ENCODE measurements around the gene GLCCI1.

Gene GLCCI1

GRCh38 chr7:7979558-7979957 is 11.0 kb downstream of the GLCCI1 start:
- TF ChIP-seq, protein P1, sequence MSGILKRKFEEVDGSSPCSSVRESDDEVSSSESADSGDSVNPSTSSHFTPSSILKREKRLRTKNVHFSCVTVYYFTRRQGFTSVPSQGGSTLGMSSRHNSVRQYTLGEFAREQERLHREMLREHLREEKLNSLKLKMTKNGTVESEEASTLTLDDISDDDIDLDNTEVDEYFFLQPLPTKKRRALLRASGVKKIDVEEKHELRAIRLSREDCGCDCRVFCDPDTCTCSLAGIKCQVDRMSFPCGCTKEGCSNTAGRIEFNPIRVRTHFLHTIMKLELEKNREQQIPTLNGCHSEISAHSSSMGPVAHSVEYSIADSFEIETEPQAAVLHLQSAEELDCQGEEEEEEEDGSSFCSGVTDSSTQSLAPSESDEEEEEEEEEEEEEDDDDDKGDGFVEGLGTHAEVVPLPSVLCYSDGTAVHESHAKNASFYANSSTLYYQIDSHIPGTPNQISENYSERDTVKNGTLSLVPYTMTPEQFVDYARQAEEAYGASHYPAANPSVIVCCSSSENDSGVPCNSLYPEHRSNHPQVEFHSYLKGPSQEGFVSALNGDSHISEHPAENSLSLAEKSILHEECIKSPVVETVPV (CRISPR knock-in tag; IDR thresholded peaks at IDR 0.05) = no peak
- TF ChIP-seq ZFP3 (CRISPR knock-in tag; IDR thresholded peaks at IDR 0.05) = no peak
- no peak for TF ChIP-seq ZNF70 (CRISPR knock-in tag; IDR thresholded peaks at IDR 0.05)
- no peak for TF ChIP-seq TOX (CRISPR knock-in tag; IDR thresholded peaks at IDR 0.05; ENCODE audit: borderline replicate concordance)
- TF ChIP-seq, protein P2, sequence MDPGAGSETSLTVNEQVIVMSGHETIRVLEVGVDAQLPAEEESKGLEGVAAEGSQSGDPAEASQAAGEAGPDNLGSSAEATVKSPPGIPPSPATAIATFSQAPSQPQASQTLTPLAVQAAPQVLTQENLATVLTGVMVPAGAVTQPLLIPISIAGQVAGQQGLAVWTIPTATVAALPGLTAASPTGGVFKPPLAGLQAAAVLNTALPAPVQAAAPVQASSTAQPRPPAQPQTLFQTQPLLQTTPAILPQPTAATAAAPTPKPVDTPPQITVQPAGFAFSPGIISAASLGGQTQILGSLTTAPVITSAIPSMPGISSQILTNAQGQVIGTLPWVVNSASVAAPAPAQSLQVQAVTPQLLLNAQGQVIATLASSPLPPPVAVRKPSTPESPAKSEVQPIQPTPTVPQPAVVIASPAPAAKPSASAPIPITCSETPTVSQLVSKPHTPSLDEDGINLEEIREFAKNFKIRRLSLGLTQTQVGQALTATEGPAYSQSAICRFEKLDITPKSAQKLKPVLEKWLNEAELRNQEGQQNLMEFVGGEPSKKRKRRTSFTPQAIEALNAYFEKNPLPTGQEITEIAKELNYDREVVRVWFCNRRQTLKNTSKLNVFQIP (CRISPR knock-in tag; IDR thresholded peaks at IDR 0.05; ENCODE audit: borderline replicate concordance, low read depth) = no peak
- TF ChIP-seq BACH2 (CRISPR knock-in tag; IDR thresholded peaks at IDR 0.05; ENCODE audit: borderline replicate concordance) = no peak
- no peak for TF ChIP-seq RARB (CRISPR knock-in tag; IDR thresholded peaks at IDR 0.05)
- TF ChIP-seq OSR1 (CRISPR knock-in tag; IDR thresholded peaks at IDR 0.05) = no peak
- no peak for TF ChIP-seq ZC3H10 (CRISPR knock-in tag; IDR thresholded peaks at IDR 0.05)
- TF ChIP-seq TCF4 (CRISPR knock-in tag; IDR thresholded peaks at IDR 0.05; ENCODE audit: borderline replicate concordance) = no peak
- TF ChIP-seq ZNF565 (CRISPR knock-in tag; conservative IDR thresholded peaks at IDR 0.05; ENCODE audit: low read depth) = no peak
- no peak for TF ChIP-seq ISL1 (CRISPR knock-in tag; IDR thresholded peaks at IDR 0.05)
- TF ChIP-seq, protein P3, sequence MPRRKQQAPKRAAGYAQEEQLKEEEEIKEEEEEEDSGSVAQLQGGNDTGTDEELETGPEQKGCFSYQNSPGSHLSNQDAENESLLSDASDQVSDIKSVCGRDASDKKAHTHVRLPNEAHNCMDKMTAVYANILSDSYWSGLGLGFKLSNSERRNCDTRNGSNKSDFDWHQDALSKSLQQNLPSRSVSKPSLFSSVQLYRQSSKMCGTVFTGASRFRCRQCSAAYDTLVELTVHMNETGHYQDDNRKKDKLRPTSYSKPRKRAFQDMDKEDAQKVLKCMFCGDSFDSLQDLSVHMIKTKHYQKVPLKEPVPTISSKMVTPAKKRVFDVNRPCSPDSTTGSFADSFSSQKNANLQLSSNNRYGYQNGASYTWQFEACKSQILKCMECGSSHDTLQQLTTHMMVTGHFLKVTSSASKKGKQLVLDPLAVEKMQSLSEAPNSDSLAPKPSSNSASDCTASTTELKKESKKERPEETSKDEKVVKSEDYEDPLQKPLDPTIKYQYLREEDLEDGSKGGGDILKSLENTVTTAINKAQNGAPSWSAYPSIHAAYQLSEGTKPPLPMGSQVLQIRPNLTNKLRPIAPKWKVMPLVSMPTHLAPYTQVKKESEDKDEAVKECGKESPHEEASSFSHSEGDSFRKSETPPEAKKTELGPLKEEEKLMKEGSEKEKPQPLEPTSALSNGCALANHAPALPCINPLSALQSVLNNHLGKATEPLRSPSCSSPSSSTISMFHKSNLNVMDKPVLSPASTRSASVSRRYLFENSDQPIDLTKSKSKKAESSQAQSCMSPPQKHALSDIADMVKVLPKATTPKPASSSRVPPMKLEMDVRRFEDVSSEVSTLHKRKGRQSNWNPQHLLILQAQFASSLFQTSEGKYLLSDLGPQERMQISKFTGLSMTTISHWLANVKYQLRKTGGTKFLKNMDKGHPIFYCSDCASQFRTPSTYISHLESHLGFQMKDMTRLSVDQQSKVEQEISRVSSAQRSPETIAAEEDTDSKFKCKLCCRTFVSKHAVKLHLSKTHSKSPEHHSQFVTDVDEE (CRISPR knock-in tag; IDR thresholded peaks at IDR 0.05) = no peak
- TF ChIP-seq ZFP30 (CRISPR knock-in tag; IDR thresholded peaks at IDR 0.05) = no peak
- TF ChIP-seq ESRRG (CRISPR knock-in tag; IDR thresholded peaks at IDR 0.05) = no peak
- TF ChIP-seq ZNF8 (CRISPR knock-in tag; IDR thresholded peaks at IDR 0.05) = no peak
- TF ChIP-seq GLIS3 (CRISPR knock-in tag; IDR thresholded peaks at IDR 0.05) = no peak
- TF ChIP-seq, protein P4, sequence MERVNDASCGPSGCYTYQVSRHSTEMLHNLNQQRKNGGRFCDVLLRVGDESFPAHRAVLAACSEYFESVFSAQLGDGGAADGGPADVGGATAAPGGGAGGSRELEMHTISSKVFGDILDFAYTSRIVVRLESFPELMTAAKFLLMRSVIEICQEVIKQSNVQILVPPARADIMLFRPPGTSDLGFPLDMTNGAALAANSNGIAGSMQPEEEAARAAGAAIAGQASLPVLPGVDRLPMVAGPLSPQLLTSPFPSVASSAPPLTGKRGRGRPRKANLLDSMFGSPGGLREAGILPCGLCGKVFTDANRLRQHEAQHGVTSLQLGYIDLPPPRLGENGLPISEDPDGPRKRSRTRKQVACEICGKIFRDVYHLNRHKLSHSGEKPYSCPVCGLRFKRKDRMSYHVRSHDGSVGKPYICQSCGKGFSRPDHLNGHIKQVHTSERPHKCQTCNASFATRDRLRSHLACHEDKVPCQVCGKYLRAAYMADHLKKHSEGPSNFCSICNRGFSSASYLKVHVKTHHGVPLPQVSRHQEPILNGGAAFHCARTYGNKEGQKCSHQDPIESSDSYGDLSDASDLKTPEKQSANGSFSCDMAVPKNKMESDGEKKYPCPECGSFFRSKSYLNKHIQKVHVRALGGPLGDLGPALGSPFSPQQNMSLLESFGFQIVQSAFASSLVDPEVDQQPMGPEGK (CRISPR knock-in tag; IDR thresholded peaks at IDR 0.05; ENCODE audit: borderline replicate concordance) = no peak
- no peak for ATAC-seq

DNA sequence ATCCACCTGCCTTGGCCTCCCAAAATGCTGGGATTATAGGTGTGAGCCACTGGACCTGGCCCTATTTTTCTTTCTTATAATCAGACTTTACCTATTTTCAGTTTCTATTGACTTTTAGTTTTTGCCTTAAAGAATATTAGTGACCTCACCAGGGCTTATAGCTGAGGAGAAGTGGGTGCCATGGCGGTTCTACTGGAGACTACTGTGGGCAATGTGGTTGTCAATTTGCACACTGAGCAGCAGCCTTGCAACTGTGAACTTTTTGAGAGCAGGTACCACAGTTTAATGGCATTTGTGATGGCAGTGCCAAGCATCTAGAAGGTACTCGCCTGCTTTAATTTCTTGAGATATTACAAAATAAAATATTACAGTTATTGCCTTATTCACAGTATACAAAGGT is 11.5 kb downstream of the GLCCI1 start:
- no peak for ATAC-seq
- TF ChIP-seq SNAI2 (CRISPR knock-in tag; IDR thresholded peaks at IDR 0.05) = no peak
- TF ChIP-seq TOX (CRISPR knock-in tag; IDR thresholded peaks at IDR 0.05; ENCODE audit: borderline replicate concordance) = no peak
- no peak for TF ChIP-seq CSDC2 (CRISPR knock-in tag; IDR thresholded peaks at IDR 0.05)
- no peak for TF ChIP-seq ARNTL (CRISPR knock-in tag; IDR thresholded peaks at IDR 0.05; ENCODE audit: borderline replicate concordance, low read depth)
- no peak for TF ChIP-seq ZNF565 (CRISPR knock-in tag; conservative IDR thresholded peaks at IDR 0.05; ENCODE audit: low read depth)
- no peak for TF ChIP-seq ESRRG (CRISPR knock-in tag; IDR thresholded peaks at IDR 0.05)
- TF ChIP-seq, protein P2 (CRISPR knock-in tag; IDR thresholded peaks at IDR 0.05; ENCODE audit: borderline replicate concordance, low read depth) = no peak
- TF ChIP-seq ZNF8 (CRISPR knock-in tag; IDR thresholded peaks at IDR 0.05) = no peak
- TF ChIP-seq, protein P5, sequence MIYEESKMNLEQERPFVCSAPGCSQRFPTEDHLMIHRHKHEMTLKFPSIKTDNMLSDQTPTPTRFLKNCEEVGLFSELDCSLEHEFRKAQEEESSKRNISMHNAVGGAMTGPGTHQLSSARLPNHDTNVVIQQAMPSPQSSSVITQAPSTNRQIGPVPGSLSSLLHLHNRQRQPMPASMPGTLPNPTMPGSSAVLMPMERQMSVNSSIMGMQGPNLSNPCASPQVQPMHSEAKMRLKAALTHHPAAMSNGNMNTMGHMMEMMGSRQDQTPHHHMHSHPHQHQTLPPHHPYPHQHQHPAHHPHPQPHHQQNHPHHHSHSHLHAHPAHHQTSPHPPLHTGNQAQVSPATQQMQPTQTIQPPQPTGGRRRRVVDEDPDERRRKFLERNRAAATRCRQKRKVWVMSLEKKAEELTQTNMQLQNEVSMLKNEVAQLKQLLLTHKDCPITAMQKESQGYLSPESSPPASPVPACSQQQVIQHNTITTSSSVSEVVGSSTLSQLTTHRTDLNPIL (CRISPR knock-in tag; IDR thresholded peaks at IDR 0.05; ENCODE audit: low read depth) = no peak
- TF ChIP-seq, protein P3 (CRISPR knock-in tag; IDR thresholded peaks at IDR 0.05) = no peak
- TF ChIP-seq, protein P4 (CRISPR knock-in tag; IDR thresholded peaks at IDR 0.05; ENCODE audit: borderline replicate concordance) = no peak
- TF ChIP-seq GLIS3 (CRISPR knock-in tag; IDR thresholded peaks at IDR 0.05) = no peak
- no peak for TF ChIP-seq PPARA (CRISPR knock-in tag; IDR thresholded peaks at IDR 0.05; ENCODE audit: borderline replicate concordance)
- TF ChIP-seq TCF4 (CRISPR knock-in tag; IDR thresholded peaks at IDR 0.05; ENCODE audit: borderline replicate concordance) = no peak
- TF ChIP-seq ZFP3 (CRISPR knock-in tag; IDR thresholded peaks at IDR 0.05) = no peak
- TF ChIP-seq BACH2 (CRISPR knock-in tag; IDR thresholded peaks at IDR 0.05; ENCODE audit: borderline replicate concordance) = no peak
- TF ChIP-seq ISL1 (CRISPR knock-in tag; IDR thresholded peaks at IDR 0.05) = no peak
- no peak for TF ChIP-seq ZC3H10 (CRISPR knock-in tag; IDR thresholded peaks at IDR 0.05)

All from SK-N-SH treated with all-trans-retinoic acid at 6 μM for 48 hours (cell line).